ENCODE results near the gene SPOCK1. TPM values are rescaled to one million over a fixed set of nuclear protein-coding genes. Genes with fewer than 3 reads are reported as not detected.

The SPOCK1 gene
- total and polyA plus RNA-seq, 2 donors (not counting 3 experiments of a cell fraction or from before 2014, with no cell fraction given), result 144 to 280 TPM

DNA sequence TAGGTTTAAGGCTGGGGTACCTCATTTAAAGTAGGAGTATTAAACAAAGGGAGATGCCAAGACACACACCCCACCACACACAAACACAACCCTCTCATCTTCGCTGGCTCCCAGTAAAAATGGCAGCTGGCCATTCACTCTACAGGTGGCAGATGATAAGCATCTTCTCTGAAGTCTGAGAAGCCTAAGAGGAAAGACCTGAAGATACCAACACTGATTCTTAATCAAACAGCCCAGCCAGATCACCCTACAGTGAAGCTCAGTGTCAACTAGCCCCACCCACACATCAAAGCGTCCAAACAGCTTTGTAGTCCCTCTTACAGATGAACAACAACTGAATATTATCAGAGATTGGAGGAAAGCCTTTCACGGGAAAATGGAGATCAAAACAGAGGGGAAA, 59.5 kb downstream of the SPOCK1 start:
- Histone ChIP-seq H3K4me2 (ENCODE audit: insufficient read depth, low read length) (no peak overlapping the region), H3K9ac (replicated peaks; ENCODE audit: extremely low read depth, insufficient read depth, low read length) (no peak overlapping the region), H3K9me1 (replicated peaks; ENCODE audit: control insufficient read depth, extremely low read depth, insufficient read depth, low read length) (no peaks in the 10 kb centered on the region), H3K4me3 (replicated peaks in 1 of 3; ENCODE audit: insufficient read depth in 1 of 3, low read depth in 1 of 3, low read length in 3 of 3) (no peak overlapping the region), H3K4me1 (ENCODE audit: control insufficient read depth, extremely low read depth, insufficient read depth, low read length) (peaks cover 25% of the 10 kb centered on the region), H2AFZ (ENCODE audit: low read depth, low read length) (no peak overlapping the region), H3K27ac (ENCODE audit: insufficient read depth, low read depth, low read length) (no peak overlapping the region), H3K9me3 (replicated peaks; ENCODE audit: control insufficient read depth, insufficient read depth, low read length) (no peaks in the 10 kb centered on the region), H3K27me3 (ENCODE audit: control insufficient read depth in 2 of 2, insufficient read depth in 2 of 2, low read length in 2 of 2) (no peaks in the 10 kb centered on the region), H3K79me2 (ENCODE audit: control insufficient read depth, insufficient read depth, low read length) (peaks cover 50% of the 10 kb centered on the region), H3K36me3 (ENCODE audit: control insufficient read depth in 2 of 2, extremely low read depth in 1 of 2, insufficient read depth in 2 of 2, low read length in 2 of 2) (no peaks in the 10 kb centered on the region), H4K20me1 (replicated peaks; ENCODE audit: control insufficient read depth, extremely low read depth, insufficient read depth, low read length) (no peaks in the 10 kb centered on the region)
- intact Hi-C loops (cut with micrococcal nuclease), result no loop called here
- CTCF ChIA-PET, result interaction anchor here (1.1 to 1.3 kb wide), 2 partner anchors 14 to 95 kb away, joined by 3 read pairs; no protein-coding TSS in a partner anchor
- TF ChIP-seq MYC (IDR thresholded peaks at IDR 0.05; ENCODE audit: low read depth, low read length) (no peak), FOS (IDR thresholded peaks at IDR 0.05; ENCODE audit: borderline replicate concordance, insufficient read depth, low read length) (no peak), POLR2A (IDR thresholded peaks at IDR 0.05; ENCODE audit: low read depth, low read length) (no peak), JUN (IDR thresholded peaks at IDR 0.05; ENCODE audit: borderline replicate concordance, insufficient read depth, insufficient read length, low read depth) (no peak), EZH2 (IDR thresholded peaks at IDR 0.05; ENCODE audit: borderline replicate concordance, low read depth, low read length, severe bottlenecking) (no peak), GATA2 (IDR thresholded peaks at IDR 0.05; ENCODE audit: insufficient read depth, insufficient read length, low read depth, low read length) (no peak), POLR2AphosphoS5 (IDR thresholded peaks at IDR 0.05; ENCODE audit: insufficient read depth, low read depth, low read length) (no peak)
- TF ChIP-seq, protein P1, sequence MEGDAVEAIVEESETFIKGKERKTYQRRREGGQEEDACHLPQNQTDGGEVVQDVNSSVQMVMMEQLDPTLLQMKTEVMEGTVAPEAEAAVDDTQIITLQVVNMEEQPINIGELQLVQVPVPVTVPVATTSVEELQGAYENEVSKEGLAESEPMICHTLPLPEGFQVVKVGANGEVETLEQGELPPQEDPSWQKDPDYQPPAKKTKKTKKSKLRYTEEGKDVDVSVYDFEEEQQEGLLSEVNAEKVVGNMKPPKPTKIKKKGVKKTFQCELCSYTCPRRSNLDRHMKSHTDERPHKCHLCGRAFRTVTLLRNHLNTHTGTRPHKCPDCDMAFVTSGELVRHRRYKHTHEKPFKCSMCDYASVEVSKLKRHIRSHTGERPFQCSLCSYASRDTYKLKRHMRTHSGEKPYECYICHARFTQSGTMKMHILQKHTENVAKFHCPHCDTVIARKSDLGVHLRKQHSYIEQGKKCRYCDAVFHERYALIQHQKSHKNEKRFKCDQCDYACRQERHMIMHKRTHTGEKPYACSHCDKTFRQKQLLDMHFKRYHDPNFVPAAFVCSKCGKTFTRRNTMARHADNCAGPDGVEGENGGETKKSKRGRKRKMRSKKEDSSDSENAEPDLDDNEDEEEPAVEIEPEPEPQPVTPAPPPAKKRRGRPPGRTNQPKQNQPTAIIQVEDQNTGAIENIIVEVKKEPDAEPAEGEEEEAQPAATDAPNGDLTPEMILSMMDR (IDR thresholded peaks at IDR 0.05; ENCODE audit: extremely low read depth in 1 of 2, insufficient read depth in 1 of 2, low read depth in 1 of 2, low read length in 2 of 2), result no peak
- TF ChIP-seq, protein P2, sequence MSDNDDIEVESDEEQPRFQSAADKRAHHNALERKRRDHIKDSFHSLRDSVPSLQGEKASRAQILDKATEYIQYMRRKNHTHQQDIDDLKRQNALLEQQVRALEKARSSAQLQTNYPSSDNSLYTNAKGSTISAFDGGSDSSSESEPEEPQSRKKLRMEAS (IDR thresholded peaks at IDR 0.05; ENCODE audit: insufficient read depth, insufficient read length), result no peak
- dilution Hi-C loops (cut with MboI; ENCODE audit: extremely low pct_ligation_motif_present, low sequenced_read_pairs), result no loop called here
- FAIRE-seq (no peak), DNase-seq (ENCODE audit: low read depth, low spot score) (no peak)
- POLR2A ChIA-PET, result no interaction called here
- no TSS peak for BruUV-seq (replicated peaks)

Measured in endothelial cell of umbilical vein (primary cell).